Fibroblast of mammary gland (primary cell): ENCODE measurements around the gene POSTN.

Source experiments
- DNase-seq: peaks from one replicate; pipeline ENCODE4 v3.0.0-alpha.2; 2010; ENCODE audit warnings: low read depth
- H3K4me3 ChIP-seq: 2 replicates; pipeline ENCODE4 v1.5.1; 2011; ENCODE audit warnings: low read depth, mild to moderate bottlenecking, low read length, moderate library complexity; ENCODE audit not compliant: control insufficient read depth
- TF ChIP-seq, protein P1 (sequence below): conservative IDR thresholded peaks from 2 replicates; pipeline ENCODE4 v1.5.1; 2011; ENCODE audit warnings: low read depth, low read length, inconsistent platforms; ENCODE audit not compliant: control insufficient read depth, insufficient read depth

Gene POSTN

DNA sequence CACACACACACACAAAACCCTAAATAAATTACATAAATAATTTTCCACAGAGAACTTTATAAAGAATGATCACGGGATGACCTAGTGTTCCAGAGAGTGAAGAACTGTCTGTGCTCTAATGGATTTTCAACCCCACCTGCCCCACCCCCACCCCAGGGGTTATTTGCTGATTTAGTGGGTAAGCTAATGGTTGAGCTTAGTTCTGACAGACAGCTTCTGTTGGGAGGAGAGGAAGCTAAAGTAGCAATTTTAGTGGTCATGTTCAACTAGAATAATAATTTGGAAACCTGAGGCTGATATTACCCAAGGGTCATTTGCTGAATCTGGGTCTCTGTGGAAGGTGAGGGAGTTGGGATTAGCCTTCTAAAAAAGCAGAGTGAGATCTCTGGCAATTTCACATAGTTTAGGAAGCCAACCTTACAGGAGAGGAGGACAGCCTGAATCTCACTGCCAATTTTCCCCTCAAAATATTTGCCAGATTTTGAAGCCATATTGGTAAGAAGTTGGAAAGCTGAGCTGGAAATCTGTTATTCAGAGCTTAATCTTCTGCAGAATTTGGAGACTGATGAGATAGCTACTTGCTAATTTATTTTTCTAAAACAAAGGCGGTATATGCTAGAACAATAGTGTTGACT lies 68.7 kb downstream of the POSTN start:
- TF ChIP-seq, protein P1, sequence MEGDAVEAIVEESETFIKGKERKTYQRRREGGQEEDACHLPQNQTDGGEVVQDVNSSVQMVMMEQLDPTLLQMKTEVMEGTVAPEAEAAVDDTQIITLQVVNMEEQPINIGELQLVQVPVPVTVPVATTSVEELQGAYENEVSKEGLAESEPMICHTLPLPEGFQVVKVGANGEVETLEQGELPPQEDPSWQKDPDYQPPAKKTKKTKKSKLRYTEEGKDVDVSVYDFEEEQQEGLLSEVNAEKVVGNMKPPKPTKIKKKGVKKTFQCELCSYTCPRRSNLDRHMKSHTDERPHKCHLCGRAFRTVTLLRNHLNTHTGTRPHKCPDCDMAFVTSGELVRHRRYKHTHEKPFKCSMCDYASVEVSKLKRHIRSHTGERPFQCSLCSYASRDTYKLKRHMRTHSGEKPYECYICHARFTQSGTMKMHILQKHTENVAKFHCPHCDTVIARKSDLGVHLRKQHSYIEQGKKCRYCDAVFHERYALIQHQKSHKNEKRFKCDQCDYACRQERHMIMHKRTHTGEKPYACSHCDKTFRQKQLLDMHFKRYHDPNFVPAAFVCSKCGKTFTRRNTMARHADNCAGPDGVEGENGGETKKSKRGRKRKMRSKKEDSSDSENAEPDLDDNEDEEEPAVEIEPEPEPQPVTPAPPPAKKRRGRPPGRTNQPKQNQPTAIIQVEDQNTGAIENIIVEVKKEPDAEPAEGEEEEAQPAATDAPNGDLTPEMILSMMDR = no peak
- no peak for DNase-seq
- H3K4me3 ChIP-seq = no peak overlapping the region

DNA sequence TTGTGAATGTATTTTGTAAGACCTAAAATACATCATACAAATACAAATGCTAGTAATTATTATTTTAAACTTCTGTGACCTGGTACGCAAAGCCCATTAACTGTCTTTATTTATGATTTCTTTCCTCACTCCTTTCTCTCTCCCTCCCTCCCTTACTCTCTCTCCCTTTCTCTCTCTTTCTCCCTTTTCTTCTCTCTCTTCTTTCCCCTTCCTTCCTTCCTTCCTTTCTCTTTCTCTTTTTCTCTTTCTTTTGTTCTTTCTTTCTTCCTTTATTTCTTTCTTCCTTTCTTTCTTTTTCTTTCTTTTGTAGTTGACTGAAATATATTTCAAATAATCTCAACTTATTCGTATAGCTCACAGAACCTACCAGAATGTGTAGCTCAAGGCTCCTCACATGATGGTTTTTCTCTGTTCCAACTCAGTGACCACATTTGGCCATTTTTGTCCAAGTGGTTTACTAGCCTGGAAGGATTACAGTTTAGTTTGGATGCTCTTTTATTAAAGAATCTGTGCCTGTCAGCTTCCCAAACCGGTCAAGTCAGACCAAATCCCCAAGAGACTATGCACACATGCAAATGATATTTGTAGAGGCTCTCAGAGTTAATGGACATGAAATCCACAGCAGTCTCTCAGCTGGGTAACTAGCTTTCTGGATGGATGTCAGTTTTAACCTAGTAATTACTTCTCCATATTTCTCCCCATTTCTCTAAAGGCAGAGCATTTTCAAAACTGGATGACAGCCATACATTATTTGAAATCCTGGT lies 71.7 kb downstream of the POSTN start:
- peak; percentile 94 for DNase-seq
- H3K4me3 ChIP-seq = no peak overlapping the region
- TF ChIP-seq, protein P1 = no peak

DNA sequence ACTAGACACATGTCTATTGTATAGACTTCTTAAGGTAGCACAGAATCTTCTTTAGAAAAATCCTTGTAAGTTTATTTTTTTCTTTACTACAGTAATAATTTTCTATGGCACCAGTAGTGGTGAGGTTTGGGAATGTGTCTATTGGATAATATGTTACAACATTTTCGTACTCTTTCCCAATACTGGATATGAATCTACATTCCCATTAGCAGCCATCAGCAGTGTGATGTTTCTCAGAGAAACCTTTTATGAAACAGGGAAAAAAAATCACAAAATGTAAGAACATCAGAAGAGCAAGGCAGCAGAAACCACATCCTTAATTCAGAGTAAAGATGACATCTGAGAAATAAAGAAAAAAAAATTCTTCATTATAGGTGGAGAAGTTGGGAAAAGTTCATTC lies 83.3 kb downstream of the POSTN start:
- H3K4me3 ChIP-seq = no peak overlapping the region
- TF ChIP-seq, protein P1 = no peak
- DNase-seq = no peak
